Smooth muscle cell (in vitro differentiated cells): ENCODE measurements around the gene HOMER1. TPM values are rescaled to one million over a fixed set of nuclear protein-coding genes. Genes with fewer than 3 reads are reported as not detected.
A peak's percentile ranks its signal among the peaks of the same experiment; 100 is the strongest.

Source experiments
- DNase-seq: peaks from one replicate; lab custom pipeline; 2025; ENCODE audit not compliant: unreplicated experiment; lab: John Stamatoyannopoulos, UW
- H2AFZ ChIP-seq: fragments of 200-600 bp; sonication (generic); 2 replicates; pipeline ENCODE4 v1.6.0; 2016; ENCODE audit warnings: antibody characterized with exemption, low read depth, mild to moderate bottlenecking
- H3F3A ChIP-seq: fragments of 200-600 bp; sonication (generic); 2 replicates; pipeline ENCODE4 v1.6.0; 2017; ENCODE audit warnings: antibody characterized with exemption, low read depth
- H3K27ac ChIP-seq: fragments of 200-600 bp; sonication (generic); 2 replicates; pipeline ENCODE4 v1.5.1; 2016; ENCODE audit warnings: low read depth, mild to moderate bottlenecking
- H3K27me3 ChIP-seq: fragments of 200-600 bp; sonication (generic); 2 replicates; pipeline ENCODE4 v1.6.1; 2016; ENCODE audit warnings: low read depth, mild to moderate bottlenecking
- H3K36me3 ChIP-seq: fragments of 200-600 bp; sonication (generic); 2 replicates; pipeline ENCODE4 v1.5.1; 2016; ENCODE audit warnings: low read depth
- H3K4me1 ChIP-seq: fragments of 200-600 bp; sonication (generic); 2 replicates; pipeline ENCODE4 v1.5.1; 2016; ENCODE audit warnings: low read depth
- H3K4me2 ChIP-seq: fragments of 200-600 bp; sonication (generic); 2 replicates; pipeline ENCODE4 v1.6.0; 2016; ENCODE audit warnings: mild to moderate bottlenecking
- H3K4me3 ChIP-seq: fragments of 200-600 bp; sonication (generic); 2 replicates; pipeline ENCODE4 v1.5.1; 2016; ENCODE audit warnings: mild to moderate bottlenecking
- H3K79me2 ChIP-seq: fragments of 200-600 bp; sonication (generic); 2 replicates; pipeline ENCODE4 v1.6.0; 2016; ENCODE audit warnings: low read depth, mild to moderate bottlenecking
- H3K9ac ChIP-seq: fragments of 200-600 bp; sonication (generic); 2 replicates; pipeline ENCODE4 v1.6.0; 2016; ENCODE audit warnings: low read depth
- H3K9me3 ChIP-seq: fragments of 200-600 bp; sonication (generic); replicated peaks from 2 replicates; pipeline ENCODE4 v1.5.1; 2016; ENCODE audit warnings: low read depth
- H4K20me1 ChIP-seq: fragments of 200-600 bp; sonication (generic); 2 replicates; pipeline ENCODE4 v1.6.0; 2016; ENCODE audit warnings: low read depth
- CTCF ChIP-seq: fragments of 200-600 bp; sonication (generic); IDR thresholded peaks from 2 replicates; pipeline ENCODE4 v1.5.1; 2017; ENCODE audit warnings: borderline replicate concordance, mild to moderate bottlenecking, antibody characterized with exemption; ENCODE audit not compliant: insufficient read depth, poor library complexity, severe bottlenecking
- WGBS: methylation state at CpG from one replicate; pipeline ENCODE4 v1.1.7; 2016; ENCODE audit warnings: low lambda C conversion rate; 5-methylcytosine and 5-hydroxymethylcytosine counted together
- polyA plus RNA-seq: library from polyadenylated mRNA; unstranded; fragments of >200 nt; fragmentation: Nextera tagmentation; extraction: Ambion mirVana; gene quantifications from 2 replicates; pipeline ENCODE4 v1.2.1, GENCODE V29; 2016
- total RNA-seq: library from RNA; depleted of rRNA; stranded (reverse); fragments of >200 nt; gene quantifications from 2 replicates; pipeline ENCODE4 v1.2.3, GENCODE V29; 2014

Gene HOMER1
- total and polyA plus RNA-seq, 2 experiments from 2014 or later, result 4.4 to 14.9 TPM

DNA sequence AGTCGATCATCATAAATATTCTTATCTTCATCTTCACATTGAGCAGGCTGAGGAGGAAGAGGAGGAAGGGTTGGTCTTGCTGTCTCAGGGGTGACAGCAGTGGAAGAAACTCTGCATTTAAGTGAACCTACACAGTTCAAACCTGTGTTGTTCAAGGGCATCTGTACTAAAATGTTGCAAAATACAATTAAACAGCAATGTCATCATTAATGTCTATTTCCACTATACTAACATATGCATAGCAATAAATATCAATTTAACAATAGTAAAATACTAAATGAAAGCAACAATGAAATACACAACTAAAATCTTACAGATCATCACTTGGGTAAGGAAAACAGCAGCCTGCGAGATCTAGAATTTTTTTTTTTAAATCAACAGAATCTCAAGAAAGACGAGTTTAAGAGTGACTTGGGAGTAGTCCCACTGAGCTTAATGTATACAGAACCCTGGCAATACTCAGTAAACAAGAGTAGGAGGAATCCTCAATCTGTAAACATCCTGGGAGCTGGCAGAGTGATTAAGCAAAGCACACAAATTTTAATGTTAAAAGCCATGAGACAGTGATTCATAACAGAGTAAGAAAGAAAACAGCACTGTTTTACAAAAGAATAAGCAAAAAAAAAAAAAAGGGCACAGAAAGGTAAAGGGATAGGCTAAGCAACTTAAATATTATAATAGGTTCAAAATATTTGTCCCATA is 10.0 kb downstream of the HOMER1 start:
- H3K9ac ChIP-seq, result no peak overlapping the region
- H3K79me2 ChIP-seq, result peaks cover 51% of the 10 kb centered on the region
- H2AFZ ChIP-seq, result no peak overlapping the region
- H3K9me3 ChIP-seq, result no peaks in the 10 kb centered on the region
- H3K4me2 ChIP-seq, result peak overlapping the region; percentile 55
- H3K4me1 ChIP-seq, result peaks cover 6% of the 10 kb centered on the region
- no peak for TF ChIP-seq CTCF
- no peak for DNase-seq
- H3F3A ChIP-seq, result no peaks in the 10 kb centered on the region
- WGBS, result 54% methylated on average over 3 of the region's 3 CpGs
- H3K4me3 ChIP-seq, result no peak overlapping the region
- H3K27me3 ChIP-seq, result no peaks in the 10 kb centered on the region
- H3K27ac ChIP-seq, result peak overlapping the region; percentile 59
- H4K20me1 ChIP-seq, result peaks cover 54% of the 10 kb centered on the region
- H3K36me3 ChIP-seq, result no peaks in the 10 kb centered on the region

GRCh38 chr5:79499640-79500273 is 14.2 kb downstream of the HOMER1 start:
- Histone ChIP-seq H3K4me1 (no peaks in the 10 kb centered on the region), H3K79me2 (peaks cover 27% of the 10 kb centered on the region), H3K27ac (no peak overlapping the region), H3K27me3 (no peaks in the 10 kb centered on the region), H3K36me3 (no peaks in the 10 kb centered on the region), H2AFZ (no peak overlapping the region), H3F3A (no peaks in the 10 kb centered on the region), H3K9me3 (no peaks in the 10 kb centered on the region), H3K4me3 (no peak overlapping the region), H3K9ac (no peak overlapping the region), H4K20me1 (peaks cover 66% of the 10 kb centered on the region), H3K4me2 (no peak overlapping the region)
- DNase-seq, result no peak
- WGBS, result 89% methylated on average over 4 of the region's 4 CpGs
- TF ChIP-seq CTCF, result no peak

DNA sequence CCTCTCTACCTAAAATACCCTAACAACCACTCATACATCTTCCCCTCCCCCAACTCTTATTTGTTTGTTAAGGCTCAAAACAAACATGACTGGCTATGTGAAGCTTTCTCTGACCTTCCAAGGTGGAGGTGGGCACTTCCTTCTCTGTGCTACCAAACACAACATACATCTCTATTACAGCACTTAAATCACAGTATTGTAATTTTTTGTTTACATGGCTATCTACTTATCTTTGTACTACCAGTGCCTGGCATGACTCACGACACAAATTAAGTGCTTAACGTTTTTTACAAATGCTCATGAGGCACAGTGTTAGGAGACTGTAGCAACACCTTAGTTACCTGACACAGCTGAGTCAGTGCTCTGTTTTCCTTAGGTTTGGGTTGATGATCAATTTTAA is 18.6 kb downstream of the HOMER1 start:
- Histone ChIP-seq H3K4me1 (peaks cover 6% of the 10 kb centered on the region), H3K36me3 (no peaks in the 10 kb centered on the region), H3K9ac (peak overlapping the region; percentile 9), H3K4me3 (no peak overlapping the region), H4K20me1 (peaks cover 50% of the 10 kb centered on the region), H2AFZ (no peak overlapping the region), H3F3A (no peaks in the 10 kb centered on the region), H3K79me2 (peaks cover 20% of the 10 kb centered on the region), H3K9me3 (no peaks in the 10 kb centered on the region), H3K27ac (peak overlapping the region; percentile 21), H3K27me3 (no peaks in the 10 kb centered on the region), H3K4me2 (peak overlapping the region; percentile 4)
- TF ChIP-seq CTCF, result no peak
- no peak for DNase-seq
- WGBS, result 15% methylated on average over 2 of the region's 2 CpGs
